OCI-LY3 (cell line): ENCODE measurements around the gene SLC39A1.

Experiments
- EZH2phosphoT487 ChIP-seq: fragments of 200-600 bp; shearing (Covaris generic); IDR thresholded peaks from 2 replicates; pipeline ENCODE4 v1.6.1; 2018; ENCODE audit warnings: antibody characterized with exemption, mixed run types, low read depth
- TF ChIP-seq, protein P1 (sequence below): fragments of 200-600, 300-600 bp; sonication (generic); IDR thresholded peaks from 2 replicates; pipeline ENCODE4 v1.5.1; 2014; ENCODE audit warnings: antibody characterized with exemption, low read length, low read depth

DNA sequence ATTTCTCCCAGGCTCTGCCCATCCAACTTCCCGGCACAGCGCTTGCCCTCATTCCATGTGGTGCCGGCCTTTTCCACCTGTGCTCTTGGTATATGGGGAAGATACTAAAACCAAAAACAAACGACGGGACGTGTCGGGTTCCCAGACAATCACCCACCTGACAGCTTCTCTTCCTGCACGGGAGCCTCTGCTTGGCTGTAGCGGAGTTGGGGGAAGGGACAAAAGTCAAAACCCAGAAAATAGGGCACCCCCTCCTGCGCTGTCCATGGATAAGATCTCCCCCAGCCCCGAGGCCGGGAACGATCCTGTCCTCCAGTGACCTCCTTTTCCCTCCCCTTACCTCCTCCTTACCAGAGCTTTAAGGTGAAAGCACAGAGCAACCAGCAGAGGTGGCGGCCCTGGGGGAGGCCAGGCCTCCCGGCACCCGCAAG lies 13.5 kb upstream of the SLC39A1 start:
- TF ChIP-seq, protein P1, sequence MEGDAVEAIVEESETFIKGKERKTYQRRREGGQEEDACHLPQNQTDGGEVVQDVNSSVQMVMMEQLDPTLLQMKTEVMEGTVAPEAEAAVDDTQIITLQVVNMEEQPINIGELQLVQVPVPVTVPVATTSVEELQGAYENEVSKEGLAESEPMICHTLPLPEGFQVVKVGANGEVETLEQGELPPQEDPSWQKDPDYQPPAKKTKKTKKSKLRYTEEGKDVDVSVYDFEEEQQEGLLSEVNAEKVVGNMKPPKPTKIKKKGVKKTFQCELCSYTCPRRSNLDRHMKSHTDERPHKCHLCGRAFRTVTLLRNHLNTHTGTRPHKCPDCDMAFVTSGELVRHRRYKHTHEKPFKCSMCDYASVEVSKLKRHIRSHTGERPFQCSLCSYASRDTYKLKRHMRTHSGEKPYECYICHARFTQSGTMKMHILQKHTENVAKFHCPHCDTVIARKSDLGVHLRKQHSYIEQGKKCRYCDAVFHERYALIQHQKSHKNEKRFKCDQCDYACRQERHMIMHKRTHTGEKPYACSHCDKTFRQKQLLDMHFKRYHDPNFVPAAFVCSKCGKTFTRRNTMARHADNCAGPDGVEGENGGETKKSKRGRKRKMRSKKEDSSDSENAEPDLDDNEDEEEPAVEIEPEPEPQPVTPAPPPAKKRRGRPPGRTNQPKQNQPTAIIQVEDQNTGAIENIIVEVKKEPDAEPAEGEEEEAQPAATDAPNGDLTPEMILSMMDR: no peak
- TF ChIP-seq EZH2phosphoT487: no peak
